PFSK-1 (cell line): Measurements from ENCODE around the gene C2orf72.

ENCODE experiments used
- FOXP2 ChIP-seq: optimal IDR thresholded peaks from 2 replicates; pipeline ENCODE3; 2011; ENCODE audit warnings: borderline replicate concordance, control low read depth, inconsistent platforms; ENCODE audit not compliant: insufficient read depth; ENCODE audit errors: extremely low read length, extremely low read depth
- POLR2AphosphoS5 ChIP-seq: IDR thresholded peaks from 2 replicates; pipeline ENCODE4 v1.6.1; 2012; ENCODE audit warnings: low read depth, mild to moderate bottlenecking, control low read depth, low read length, moderate library complexity
- SIN3A ChIP-seq: IDR thresholded peaks from 2 replicates; pipeline ENCODE4 v1.6.1; 2012; ENCODE audit warnings: mild to moderate bottlenecking, low read length, moderate library complexity, borderline replicate concordance; ENCODE audit not compliant: insufficient read depth
- TAF1 ChIP-seq: IDR thresholded peaks from 2 replicates; pipeline ENCODE4 v1.6.1; 2012; ENCODE audit warnings: low read length, control low read depth, borderline replicate concordance; ENCODE audit not compliant: insufficient read depth
- TF ChIP-seq, protein P1 (sequence below), 2 experiments: IDR thresholded peaks; 2 replicates each; pipeline versions ENCODE4 v1.6.1 to v1.8.0; 2011 to 2012; ENCODE audit warnings: low read depth in 2 of 2, low read length in 2 of 2, control low read depth in 1 of 2, inconsistent platforms in 1 of 2, mild to moderate bottlenecking in 1 of 2, moderate library complexity in 1 of 2; ENCODE audit not compliant: insufficient read depth in 1 of 2

DNA sequence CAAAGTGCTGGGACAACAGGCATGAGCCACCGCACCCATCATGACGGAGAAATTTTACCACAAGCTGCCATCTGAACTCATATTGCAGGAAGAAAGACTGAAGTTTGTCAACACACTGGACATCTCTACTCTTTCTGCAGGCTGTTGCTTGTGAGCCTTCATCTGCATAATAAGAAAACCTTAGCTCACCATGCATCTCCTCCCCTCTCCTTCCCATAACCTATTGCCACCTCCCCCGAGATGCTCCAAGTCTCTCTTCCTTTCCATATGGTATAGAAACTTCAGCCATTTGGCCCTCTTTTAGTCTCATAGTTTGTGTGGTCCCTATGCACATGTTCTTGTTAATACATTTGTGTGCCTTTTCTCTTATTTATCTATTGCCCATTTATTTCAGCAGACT lies 19.1 kb upstream of the C2orf72 start:
- TF ChIP-seq SIN3A (no peak), TAF1 (no peak), POLR2AphosphoS5 (no peak), FOXP2 (no peak)
- TF ChIP-seq, protein P1, sequence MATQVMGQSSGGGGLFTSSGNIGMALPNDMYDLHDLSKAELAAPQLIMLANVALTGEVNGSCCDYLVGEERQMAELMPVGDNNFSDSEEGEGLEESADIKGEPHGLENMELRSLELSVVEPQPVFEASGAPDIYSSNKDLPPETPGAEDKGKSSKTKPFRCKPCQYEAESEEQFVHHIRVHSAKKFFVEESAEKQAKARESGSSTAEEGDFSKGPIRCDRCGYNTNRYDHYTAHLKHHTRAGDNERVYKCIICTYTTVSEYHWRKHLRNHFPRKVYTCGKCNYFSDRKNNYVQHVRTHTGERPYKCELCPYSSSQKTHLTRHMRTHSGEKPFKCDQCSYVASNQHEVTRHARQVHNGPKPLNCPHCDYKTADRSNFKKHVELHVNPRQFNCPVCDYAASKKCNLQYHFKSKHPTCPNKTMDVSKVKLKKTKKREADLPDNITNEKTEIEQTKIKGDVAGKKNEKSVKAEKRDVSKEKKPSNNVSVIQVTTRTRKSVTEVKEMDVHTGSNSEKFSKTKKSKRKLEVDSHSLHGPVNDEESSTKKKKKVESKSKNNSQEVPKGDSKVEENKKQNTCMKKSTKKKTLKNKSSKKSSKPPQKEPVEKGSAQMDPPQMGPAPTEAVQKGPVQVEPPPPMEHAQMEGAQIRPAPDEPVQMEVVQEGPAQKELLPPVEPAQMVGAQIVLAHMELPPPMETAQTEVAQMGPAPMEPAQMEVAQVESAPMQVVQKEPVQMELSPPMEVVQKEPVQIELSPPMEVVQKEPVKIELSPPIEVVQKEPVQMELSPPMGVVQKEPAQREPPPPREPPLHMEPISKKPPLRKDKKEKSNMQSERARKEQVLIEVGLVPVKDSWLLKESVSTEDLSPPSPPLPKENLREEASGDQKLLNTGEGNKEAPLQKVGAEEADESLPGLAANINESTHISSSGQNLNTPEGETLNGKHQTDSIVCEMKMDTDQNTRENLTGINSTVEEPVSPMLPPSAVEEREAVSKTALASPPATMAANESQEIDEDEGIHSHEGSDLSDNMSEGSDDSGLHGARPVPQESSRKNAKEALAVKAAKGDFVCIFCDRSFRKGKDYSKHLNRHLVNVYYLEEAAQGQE (IDR thresholded peaks at IDR 0.05; ENCODE audit: insufficient read depth in 1 of 2, low read depth in 2 of 2, low read length in 2 of 2) = no peak
